Stimulated activated CD8-positive, alpha-beta memory T cell treated with anti-CD3 and anti-CD28 coated beads, Interleukin-12 subunit alpha, Interleukin-12 subunit beta, amount 100 ng/mL, for 24 hours (primary cell): ENCODE results near the gene CCRL2.
"Not testable (repeated sequence)": the region's sequence is repeated elsewhere in the genome, so short reads cannot be mapped to it uniquely, and the experiment has no call there.

Experiments
- DNase-seq: peaks from one replicate; pipeline ENCODE4 v3.0.0-alpha.2; 2020; ENCODE audit errors: extremely low read depth

CCRL2 gene

DNA sequence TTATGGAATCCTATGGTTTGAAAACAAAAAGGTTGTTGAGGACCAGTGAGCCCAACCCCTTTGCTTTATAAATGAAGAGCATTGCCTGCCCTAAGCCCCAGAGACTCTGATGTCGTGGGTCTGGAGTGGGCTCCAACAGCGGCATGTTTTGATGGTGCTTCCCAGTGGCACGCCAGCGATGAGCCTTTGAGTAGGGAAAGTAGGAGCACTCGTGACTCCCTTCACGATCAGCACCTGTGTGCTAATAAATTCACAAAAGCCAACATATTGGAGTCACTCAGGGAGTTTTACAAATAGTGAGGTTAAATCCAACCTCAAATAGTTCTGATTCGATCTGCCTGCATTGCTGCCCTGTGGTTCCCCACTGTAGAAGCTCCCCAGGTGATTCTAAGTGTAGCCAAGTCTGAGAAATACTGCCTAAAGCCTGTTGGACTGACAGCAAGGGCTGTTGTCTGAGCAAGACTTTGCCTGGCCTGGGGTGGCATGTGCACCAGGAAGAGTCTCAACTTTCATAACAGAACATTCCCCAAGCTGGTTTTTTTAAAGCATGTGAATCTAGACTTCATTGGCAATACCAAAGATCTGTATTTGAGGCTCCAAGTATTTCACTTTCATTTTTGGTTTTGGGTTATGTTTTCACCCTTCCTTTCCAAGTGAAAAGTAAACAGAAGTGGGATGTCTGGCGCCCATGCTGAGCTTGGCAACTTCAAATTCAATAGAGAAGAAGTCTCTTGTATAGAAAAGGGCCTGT, 26.4 kb upstream of the CCRL2 start:
- DNase-seq = no peak

DNA sequence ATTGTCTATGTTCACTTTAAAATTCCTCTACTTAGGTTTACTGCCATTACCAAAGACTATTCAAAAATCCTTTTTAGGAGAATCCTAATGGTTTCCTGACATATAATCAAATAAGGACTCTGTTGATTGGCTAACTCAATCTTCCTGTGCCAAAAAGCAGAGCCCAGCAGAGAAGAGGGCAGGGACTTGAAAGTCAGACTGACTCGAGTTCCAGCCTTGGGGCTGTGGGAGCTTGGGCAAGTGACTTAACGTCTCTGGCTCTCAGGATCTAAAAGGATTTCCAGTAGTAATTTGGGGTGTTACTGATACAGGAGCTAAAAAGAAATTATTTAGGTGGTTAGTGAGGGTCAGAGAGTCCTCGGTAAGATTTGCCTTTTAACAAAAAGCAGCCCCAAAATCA, 25.4 kb upstream of the CCRL2 start:
- no peak for DNase-seq

DNA sequence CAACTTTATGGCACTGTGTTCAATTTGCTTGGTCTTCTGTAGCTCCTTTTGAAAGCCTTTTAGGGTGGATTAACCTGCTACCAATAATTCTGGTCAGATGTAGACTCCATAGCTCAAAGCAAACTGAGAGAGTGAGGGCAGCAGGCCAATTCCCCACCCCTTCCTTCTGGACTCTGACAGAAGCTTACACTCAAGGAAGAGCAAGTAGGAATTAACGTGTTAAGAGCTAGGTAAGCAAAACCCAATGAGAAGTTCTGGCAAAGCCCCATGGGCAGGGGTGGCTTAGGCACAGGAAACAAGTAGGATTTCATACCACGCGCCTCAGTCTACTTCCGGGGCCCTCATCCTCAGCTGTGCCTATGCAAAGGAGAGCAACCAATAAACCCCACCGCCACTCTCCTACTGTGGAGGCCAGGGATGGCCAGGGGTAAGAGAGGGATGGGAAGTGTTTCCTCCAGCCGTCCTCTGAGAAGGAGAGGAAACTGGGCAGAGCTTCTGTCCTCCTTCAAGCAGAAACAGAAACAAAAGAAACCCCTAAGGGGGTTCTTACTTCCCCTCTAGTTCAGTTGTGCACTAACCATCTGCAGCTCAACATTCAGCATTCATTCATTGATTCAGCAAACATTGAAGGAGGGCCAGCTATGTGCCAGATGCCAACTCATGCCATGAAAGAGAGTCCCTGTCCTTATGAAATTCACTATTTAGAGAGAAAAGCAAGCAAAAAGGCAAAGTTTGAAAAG, 23.7 kb upstream of the CCRL2 start:
- DNase-seq = no peak

DNA sequence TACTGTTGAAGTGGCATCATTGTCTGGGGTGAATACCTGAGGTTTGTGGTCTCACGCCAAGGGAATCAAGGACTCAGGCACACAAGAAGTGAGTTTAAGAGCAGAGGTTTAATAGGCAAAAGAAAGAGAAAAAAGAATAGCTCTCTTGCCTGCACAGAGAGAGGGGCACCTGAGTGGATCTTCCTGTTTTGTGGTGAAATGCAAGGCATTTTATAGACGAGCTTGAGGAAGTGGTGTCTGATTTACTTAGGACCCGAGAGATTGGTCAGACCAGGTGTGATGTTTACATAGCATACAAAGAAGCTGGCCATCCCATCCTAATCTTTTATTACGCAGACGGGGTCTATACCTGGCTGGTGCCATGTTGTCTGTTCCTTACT, 23.1 kb upstream of the CCRL2 start:
- no peak for DNase-seq

DNA sequence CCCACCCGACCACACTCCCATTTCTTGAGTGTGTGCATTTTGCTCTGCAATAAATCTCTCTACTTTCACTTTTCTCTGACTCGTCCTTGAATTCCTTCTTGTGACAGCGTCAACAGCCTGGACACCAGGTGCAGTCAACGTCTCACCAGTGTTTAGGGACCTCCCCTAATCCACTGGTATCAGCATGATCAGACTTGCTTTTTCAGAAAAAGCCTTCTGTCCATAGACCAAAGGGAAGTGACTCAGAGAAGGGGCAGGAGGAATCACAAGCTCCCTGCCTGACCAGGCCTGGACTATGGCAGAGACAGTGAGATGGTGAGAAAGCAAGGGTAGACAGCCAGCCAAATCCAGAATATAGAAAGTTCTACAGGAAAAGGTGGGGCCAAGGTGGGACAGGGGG, 20.9 kb upstream of the CCRL2 start:
- no peak for DNase-seq

DNA sequence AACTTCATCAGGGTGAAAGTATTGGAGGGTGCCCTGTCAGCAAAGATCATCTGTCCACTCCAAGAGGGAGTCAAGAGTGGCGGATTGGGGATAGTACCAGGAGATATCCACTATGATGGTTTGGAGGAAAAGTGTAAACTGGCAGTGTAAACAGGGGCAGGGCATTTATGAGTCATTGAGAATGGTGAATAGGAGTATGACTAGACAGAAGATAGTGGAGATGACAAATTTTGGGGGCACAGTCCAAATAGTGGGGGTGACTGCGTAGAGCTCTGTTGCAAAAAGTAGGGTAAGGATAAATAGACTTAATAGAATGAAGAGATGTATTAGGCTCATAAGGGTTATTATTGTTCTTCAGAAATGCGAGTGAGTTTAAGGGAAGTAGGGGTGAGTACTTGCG, 18.2 kb upstream of the CCRL2 start:
- not testable (repeated sequence) for DNase-seq

DNA sequence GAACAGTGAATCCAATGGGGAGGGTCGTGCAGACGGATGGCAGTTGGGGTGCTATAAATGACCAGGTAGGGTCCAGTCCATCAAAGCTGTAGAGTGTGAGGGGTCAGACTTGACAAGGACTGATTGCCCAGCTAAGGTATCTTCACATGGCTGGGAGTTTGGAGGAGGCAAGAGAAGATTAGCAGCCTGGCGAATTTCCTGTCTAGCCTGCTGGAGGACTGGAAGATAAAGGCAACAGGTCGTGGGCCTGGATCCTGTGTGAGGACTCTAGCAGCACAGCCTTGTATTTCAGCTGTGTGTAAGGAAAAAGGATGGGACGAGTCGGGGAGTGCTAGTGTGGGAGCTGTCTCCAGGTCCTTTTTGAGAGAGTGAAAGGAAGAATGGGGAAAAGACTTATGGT, 17.8 kb upstream of the CCRL2 start:
- DNase-seq = no peak

DNA sequence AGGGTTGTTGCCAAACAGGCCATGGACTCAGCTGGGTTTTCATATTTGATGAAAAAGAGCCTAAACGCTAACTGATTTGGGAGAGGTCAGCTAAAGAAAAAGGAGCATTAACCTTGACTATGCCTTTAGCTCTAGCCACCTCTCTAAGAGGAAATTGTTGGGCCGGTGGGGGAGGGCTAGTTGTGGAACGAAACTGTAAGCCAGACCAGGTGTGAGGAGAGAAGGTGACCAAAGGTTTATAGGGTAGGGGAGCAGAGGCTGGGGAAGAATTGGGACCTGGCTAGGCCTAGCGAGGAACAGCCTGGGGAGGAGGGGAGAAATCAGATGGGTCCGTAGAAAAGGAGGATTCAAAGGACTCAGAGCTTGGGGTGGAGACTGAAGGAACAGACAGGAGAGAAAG, 15.5 kb upstream of the CCRL2 start:
- not testable (repeated sequence) for DNase-seq

DNA sequence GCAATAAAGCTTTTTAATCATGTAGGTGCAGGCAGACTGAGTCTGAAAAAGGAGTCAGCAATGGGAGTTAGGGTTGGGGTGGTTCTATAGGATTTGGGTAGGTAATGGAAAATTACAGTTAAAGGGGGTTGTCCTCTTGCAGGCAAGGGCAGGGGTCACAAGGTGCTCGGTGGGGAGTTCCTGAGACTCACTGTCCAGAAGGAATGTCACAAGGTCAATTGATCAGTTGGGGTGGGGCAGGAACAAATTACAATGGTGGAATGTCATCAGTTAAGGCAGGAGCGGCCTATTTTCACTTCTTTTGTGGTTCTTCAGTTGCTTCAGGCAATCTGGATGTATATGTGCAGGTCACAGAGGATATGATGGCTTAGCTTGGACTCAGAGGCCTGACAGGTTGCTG, 14.0 kb upstream of the CCRL2 start:
- DNase-seq = no peak

DNA sequence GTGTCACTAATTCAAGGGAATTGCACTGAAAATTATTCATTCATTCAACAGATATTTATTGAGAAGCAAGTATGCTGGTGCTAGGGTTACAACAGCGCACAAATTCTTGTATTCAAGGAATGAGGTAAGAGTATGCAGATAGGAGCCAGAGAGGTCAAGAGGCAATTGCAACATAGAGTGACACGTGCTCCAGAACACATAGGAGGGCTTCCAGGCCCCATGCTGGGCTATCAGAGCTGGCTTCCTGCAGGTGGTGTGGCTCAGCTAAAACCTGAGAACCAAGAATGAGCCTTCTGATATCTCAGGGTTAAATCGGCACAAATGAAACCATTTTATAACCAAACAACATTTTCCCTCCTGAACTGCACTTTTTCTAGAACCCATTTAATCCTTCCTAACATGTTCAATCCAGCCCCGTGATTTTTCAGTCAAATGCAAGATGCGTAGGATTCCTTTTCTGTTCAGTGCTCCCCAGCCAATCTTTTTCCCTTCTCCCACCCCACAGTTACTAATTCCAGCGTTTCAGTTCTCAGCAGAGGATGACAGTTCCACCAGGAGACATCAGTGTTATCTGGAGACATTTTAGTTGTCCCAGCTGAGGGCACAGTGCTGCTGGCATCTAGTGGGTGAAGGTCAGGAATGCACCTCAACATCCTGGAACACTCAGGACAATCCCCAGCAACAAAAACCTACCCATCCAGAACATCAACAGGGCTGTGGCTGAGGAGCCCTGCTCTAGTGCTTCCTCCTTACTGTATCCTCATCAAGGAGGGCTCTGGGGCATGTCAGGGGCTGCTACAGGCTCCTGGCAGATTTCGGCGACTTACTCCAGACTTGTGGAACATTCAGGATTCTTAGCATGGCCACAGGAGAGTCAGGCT, 13.3 kb upstream of the CCRL2 start:
- no peak for DNase-seq

DNA sequence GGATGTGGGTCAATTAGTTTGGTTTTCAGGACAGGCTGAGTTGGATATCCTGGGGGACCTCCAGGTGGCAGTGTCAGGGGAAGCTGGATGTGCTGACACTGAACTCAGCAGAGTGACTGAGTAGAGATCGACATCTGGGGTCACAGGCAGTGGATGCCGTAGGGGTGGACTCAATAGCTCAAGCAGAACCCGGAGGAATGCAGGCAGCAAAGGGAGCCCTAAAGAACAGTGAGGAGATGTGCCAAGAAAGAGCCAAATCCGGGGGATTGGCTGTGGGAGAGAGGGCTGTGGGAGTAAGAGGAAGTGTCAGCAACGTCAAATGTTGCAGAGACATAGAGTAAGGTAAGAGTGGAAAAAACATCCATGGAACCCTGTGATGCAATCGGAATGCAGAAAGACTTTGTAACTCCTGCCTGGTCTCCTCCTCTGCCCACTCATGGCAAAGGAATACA, 11.8 kb upstream of the CCRL2 start:
- no peak for DNase-seq

DNA sequence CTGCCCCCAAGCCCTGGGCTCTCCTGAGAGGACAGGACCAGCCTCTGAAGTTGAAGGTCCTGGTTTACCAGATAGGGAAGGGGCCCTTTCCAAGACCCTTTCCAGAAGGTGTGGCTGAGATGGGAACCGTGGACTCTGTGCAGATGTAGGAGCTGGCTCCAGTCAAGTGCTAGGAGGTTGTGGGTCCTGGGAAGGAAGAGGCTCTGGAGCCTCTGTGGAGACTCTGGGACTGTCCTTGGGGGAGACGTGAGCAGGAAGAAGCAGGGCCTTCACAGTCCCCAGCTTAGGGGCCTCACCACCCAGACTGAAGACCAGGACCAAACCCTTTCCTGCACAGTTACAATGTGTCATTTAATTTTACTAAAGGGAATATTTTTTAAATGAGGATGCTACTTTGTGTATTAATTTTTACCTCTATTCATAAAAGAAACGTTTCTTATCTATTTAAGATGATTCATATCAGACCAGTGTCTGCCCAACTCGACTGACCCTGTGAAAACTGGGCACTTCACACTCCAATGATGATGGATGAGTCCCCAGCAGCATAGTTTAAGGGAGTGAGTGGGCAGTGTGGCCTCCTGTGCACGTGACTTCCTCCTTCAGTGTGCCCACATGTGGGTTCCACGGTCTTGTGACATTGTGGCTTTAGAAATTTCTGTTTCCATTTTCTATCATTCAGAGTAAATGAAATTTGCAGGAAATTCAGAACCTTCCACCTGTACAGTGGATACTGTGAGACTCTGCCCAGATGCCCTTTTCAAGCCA, 11.1 kb upstream of the CCRL2 start:
- DNase-seq = no peak

DNA sequence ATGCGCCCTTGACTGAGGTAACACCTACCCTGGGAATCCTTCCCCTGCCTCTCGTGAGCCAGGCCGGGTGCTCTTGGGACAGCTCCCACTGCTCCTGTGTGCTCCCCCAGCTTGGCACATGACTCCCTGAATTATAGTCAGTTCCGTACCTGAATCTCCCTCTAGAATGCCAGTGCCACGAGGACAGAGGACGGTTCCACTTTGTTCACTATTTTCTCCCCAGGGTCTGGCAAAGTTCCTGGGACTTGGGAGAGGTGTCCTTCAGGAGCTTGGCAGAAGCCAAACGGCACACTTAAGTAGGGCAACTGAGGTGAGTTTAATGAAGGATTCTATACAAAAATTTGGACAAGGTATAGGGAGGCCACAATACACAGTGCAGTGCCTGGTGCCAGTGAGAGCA, 9.9 kb upstream of the CCRL2 start:
- DNase-seq = no peak

DNA sequence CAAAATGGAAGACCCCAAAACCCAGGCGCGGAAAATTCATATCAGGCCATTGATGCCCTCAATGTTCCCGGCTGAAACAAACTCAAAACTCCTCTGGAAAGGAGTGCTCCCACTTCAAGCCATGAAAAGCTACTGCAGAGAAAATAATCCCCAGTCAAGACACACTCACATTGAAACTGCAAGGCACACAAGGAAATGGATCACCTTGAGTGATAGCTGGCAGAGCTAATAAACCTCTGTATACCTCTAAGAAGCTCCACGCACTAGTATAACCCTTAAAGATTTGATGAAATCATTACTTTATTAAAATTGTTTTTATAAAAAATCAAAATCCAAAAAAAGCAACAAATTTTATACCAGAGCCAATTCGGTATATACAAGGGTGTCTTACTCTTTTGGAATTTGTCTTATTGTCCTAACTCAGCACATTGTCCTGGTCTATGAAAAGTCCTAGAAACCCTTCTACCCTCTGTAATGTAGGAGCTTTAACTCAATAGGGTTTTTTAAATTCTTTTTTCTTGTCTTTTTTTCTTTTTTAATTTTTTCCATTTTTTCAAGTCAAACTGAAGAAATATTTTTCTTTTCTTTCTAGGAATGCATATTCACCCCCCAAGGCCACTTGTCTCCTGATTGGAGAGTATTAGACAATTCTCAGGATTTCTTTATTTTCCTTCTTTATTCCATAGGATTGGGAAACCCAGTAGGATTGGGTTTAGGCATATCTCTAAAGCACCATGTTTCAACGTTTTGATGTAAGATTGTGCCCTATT, 8.7 kb upstream of the CCRL2 start:
- DNase-seq = no peak

DNA sequence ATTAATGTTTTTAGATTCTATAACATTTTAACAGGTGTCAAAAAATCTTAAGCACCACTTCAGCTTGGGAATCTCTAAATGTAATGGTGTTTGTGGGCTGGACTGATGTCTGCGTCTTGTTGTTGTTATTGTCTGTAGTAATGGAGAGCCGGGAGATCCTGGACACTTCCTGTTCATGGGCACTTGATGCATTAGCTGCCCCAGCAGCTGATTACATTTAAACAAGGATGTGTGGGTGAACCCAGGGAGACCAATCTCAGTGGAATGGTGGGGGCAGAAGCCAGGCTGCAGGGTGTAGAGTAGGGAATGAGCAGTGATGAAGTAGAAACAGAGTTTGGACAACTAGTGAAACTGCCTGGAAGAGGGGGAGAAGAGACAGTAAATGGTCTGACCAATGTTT, 8.0 kb upstream of the CCRL2 start:
- DNase-seq = no peak

DNA sequence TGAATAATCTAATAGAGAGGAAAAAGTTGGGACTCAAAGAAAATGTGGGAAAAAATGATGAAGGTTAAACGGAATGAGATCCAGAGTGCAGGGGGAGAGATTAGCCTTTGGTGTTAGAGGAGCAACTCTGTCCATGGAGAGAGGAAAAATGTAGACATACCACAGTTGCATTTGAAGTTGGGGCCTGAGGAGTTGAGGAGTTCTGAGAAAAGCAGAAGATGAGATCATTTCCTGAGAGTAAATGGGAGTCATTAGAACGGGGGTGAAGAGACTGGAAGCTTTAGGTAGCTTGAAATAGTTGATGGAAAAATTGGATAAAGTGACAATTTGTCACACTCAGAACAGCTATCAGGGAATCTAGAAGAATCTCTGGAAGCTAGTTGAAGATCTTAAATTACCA, 7.5 kb upstream of the CCRL2 start:
- no peak for DNase-seq

DNA sequence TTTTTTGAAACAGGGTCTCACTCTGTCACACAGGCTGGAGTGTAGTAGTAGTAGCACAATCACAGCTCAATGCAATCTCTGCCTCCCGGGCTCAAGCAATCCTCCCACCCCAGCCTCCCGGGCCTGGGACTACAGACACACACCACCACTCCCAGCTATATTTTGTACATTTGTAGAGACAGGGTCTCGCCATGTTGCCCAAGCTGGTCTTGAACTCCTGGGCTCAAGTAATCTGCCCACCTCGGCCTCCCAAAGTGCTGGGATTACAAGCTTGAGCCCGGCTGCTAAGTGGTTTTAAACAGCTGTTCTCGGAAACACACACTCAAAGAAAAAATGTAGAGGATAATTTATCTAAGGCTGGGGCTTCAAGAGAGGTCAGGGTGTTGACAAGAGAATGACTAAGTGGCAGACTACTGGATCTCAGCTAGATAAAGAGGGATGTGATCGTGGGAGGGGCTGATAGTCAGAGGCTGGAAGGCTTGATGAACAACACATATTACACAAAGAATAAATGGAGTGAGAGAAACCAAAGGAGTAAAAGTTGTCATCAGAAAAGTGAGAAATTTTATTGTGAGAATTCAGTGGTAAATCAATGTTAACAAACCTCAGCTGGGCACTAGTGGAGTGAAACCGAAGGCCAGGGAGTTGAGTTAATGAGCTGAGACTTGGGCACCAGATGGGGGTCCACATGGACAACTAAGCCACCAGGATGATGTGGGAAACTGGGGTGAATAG, 6.9 kb upstream of the CCRL2 start:
- no peak for DNase-seq

DNA sequence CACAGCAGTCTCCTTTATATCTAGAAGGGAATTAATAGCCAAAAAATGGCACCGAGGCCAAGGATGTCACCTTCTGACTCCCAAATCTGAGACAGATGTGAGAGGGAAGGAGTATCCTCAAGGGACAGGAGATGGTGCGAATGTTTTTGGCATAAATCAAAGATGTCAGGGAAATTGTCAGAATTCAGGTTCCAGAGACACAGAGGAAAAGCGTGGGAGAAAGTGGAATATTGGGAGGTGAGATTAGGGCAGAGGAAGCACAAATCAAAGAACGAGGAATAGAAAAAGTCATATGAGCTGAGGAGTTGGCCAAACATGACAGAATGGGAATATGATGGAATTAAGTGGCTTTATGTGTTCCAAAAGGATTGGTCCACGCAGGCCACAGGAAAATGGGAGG, 6.2 kb upstream of the CCRL2 start:
- no peak for DNase-seq

DNA sequence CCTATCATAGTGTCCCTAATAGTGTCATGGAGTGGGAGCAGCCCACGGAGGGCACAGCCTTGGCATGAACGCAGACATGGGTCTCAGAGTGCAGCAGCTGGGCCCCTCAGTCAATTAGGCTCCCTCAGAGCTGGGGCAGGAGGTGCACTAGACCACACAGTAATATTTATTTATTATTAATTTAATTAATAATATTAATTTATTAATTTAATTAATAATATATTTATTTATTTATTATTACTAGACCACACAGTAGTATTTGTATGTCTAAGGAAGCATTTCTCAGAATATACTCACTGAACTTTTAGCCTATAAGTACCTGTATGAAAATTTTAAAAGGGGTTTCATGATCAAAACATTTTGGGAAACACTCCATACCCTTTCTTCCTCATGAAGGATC, 5.5 kb upstream of the CCRL2 start:
- no peak for DNase-seq

DNA sequence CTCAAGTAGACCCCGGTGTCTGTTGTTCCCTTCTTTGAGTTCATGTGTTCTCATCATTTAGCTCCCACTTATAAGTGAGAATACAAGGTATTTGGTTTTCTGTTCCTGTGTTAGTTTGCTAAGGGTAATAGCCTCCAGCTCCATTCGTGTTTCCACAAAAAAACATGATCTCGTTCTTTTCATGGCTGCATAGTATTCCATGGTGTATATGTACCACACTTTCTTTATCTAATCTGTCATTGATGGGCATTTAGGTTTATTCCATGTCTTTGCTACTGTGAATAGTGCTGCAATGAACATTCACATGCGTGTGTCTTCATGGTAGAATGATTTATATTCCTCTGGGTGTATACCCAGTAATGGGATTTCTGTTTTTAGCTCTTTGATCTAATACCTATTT, 4.2 kb upstream of the CCRL2 start:
- not testable (repeated sequence) for DNase-seq
